GM23248 (cell line): Measurements from ENCODE around the gene TMEM89. TPM values are rescaled to one million over a fixed set of nuclear protein-coding genes. Genes with fewer than 3 reads are reported as not detected.

ENCODE experiments used
- DNase-seq: peaks from one replicate; pipeline ENCODE4 v3.0.0-alpha.2; 2015
- H2AFZ ChIP-seq: fragments of 200-600 bp; sonication (generic); 2 replicates; pipeline ENCODE4 v1.6.1; 2016; ENCODE audit warnings: antibody characterized with exemption
- H3F3A ChIP-seq: fragments of 200-600 bp; sonication (generic); 2 replicates; pipeline ENCODE4 v1.6.1; 2016; ENCODE audit warnings: mild to moderate bottlenecking, antibody characterized with exemption, mixed run types; ENCODE audit not compliant: insufficient read depth
- H3K27ac ChIP-seq: fragments of 200-600 bp; sonication (generic); 2 replicates; pipeline ENCODE4 v1.5.1; 2016; ENCODE audit warnings: mild to moderate bottlenecking
- H3K27me3 ChIP-seq: fragments of 200-600 bp; sonication (generic); replicated peaks from 2 replicates; pipeline ENCODE4 v1.6.1; 2016; ENCODE audit warnings: mild to moderate bottlenecking; ENCODE audit not compliant: insufficient read depth
- H3K36me3 ChIP-seq: fragments of 200-600 bp; sonication (generic); 2 replicates; pipeline ENCODE4 v1.6.1; 2016; ENCODE audit warnings: low read depth, mild to moderate bottlenecking
- H3K4me1 ChIP-seq: fragments of 200-600 bp; sonication (generic); 2 replicates; pipeline ENCODE4 v1.6.1; 2016; ENCODE audit warnings: mild to moderate bottlenecking; ENCODE audit not compliant: insufficient read depth
- H3K4me2 ChIP-seq: fragments of 200-600 bp; sonication (generic); one replicate; pipeline ENCODE4 v1.6.1; 2016; ENCODE audit warnings: mild to moderate bottlenecking; ENCODE audit not compliant: unreplicated experiment
- H3K4me3 ChIP-seq: fragments of 200-600 bp; sonication (generic); 2 replicates; pipeline ENCODE4 v1.5.1; 2016; ENCODE audit warnings: mild to moderate bottlenecking
- H3K79me2 ChIP-seq: fragments of 200-600 bp; sonication (generic); 2 replicates; pipeline ENCODE4 v1.6.1; 2016; ENCODE audit warnings: mild to moderate bottlenecking; ENCODE audit not compliant: insufficient read depth
- H3K9ac ChIP-seq: fragments of 200-600 bp; sonication (generic); 2 replicates; pipeline ENCODE4 v1.6.1; 2016; ENCODE audit warnings: mild to moderate bottlenecking
- H3K9me2 ChIP-seq: fragments of 200-600 bp; sonication (generic); 2 replicates; pipeline ENCODE4 v1.6.1; 2016; ENCODE audit warnings: mixed run types, mild to moderate bottlenecking, moderate library complexity; ENCODE audit not compliant: insufficient read depth
- H3K9me3 ChIP-seq: fragments of 200-600 bp; sonication (generic); one replicate; pipeline ENCODE4 v1.6.1; 2017; ENCODE audit warnings: low read depth
- H4K20me1 ChIP-seq: fragments of 200-600 bp; sonication (generic); 2 replicates; pipeline ENCODE4 v1.6.0; 2016; ENCODE audit not compliant: insufficient read depth
- EZH2 ChIP-seq: fragments of 200-600 bp; sonication (generic); IDR thresholded peaks from 2 replicates; pipeline ENCODE4 v1.6.1; 2018; ENCODE audit warnings: antibody characterized with exemption, mild to moderate bottlenecking; ENCODE audit not compliant: insufficient read depth, poor library complexity, severe bottlenecking
- EZH2phosphoT487 ChIP-seq: fragments of 200-600 bp; sonication (generic); IDR thresholded peaks from 2 replicates; pipeline ENCODE4 v1.6.1; 2018; ENCODE audit warnings: antibody characterized with exemption, moderate library complexity, mild to moderate bottlenecking, low read depth; ENCODE audit not compliant: insufficient read depth
- WGBS, 2 experiments: methylation state at CpG; one replicate each; pipeline ENCODE4 v1.1.6; 2015 to 2017; ENCODE audit warnings: low lambda C conversion rate in 2 of 2, low coverage in 1 of 2; ENCODE audit errors: missing lambda C conversion rate in 2 of 2; 5-methylcytosine and 5-hydroxymethylcytosine counted together
- in situ Hi-C: fragments of 300-500 bp; cut with MboI; formaldehyde crosslinking; loops from 2 replicates; pipeline ENCODE4 v1.15.0; 2020
- polyA plus RNA-seq: library from polyadenylated mRNA; unstranded; fragments of >200 nt; fragmentation: Nextera tagmentation; extraction: Ambion mirVana; gene quantifications from 2 replicates; pipeline ENCODE4 v1.2.1, GENCODE V29; 2016
- total RNA-seq: library from RNA; depleted of rRNA; stranded (reverse); fragments of >200 nt; shearing (Covaris generic); gene quantifications from 2 replicates; pipeline ENCODE4 v1.2.3, GENCODE V29; 2014

TMEM89 gene
- total and polyA plus RNA-seq, 2 experiments from 2014 or later, result not detected

DNA sequence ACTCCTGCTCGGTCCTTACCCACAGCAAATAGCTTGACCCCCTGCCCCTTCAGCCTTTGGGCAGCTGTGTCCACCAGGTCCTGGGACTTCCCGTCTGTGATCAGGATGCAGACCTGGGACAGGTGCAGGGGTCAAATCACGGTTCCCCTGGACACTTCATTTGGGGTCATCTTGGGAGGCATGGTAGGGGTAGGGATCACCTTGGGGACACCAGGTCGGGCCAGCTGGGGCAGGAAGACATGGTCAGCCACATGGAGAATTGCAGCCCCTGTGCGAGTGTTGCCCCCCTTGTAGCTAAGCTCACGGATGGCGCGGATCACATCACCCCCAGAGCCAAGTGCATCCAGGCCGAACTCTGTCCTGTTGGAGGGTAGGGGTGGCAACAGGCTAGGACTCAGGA is 28.2 kb downstream of the TMEM89 start:
- H3K9me2 ChIP-seq, result no peaks in the 10 kb centered on the region
- no peaks in the 10 kb centered on the region for H3K9me3 ChIP-seq
- no peaks in the 10 kb centered on the region for H3K27me3 ChIP-seq
- no peak overlapping the region for H3K4me2 ChIP-seq
- in situ Hi-C loops, result no loop called here
- 96 to 98% methylated on average over 9 of the region's 9 CpGs for WGBS, 2 experiments
- H2AFZ ChIP-seq, result no peak overlapping the region
- peaks cover 4% of the 10 kb centered on the region; the same call in 1 of the 2 replicates for H3K36me3 ChIP-seq
- peaks cover 13% of the 10 kb centered on the region for H3F3A ChIP-seq
- H3K4me1 ChIP-seq, result peaks cover 37% of the 10 kb centered on the region
- no peak overlapping the region for H3K9ac ChIP-seq
- no peak for DNase-seq
- H3K79me2 ChIP-seq, result peaks cover 7% of the 10 kb centered on the region; the same call in 1 of the 2 replicates
- no peaks in the 10 kb centered on the region for H4K20me1 ChIP-seq
- no peak for TF ChIP-seq EZH2
- TF ChIP-seq EZH2phosphoT487, result no peak
- no peak overlapping the region for H3K4me3 ChIP-seq
- no peak overlapping the region for H3K27ac ChIP-seq

DNA sequence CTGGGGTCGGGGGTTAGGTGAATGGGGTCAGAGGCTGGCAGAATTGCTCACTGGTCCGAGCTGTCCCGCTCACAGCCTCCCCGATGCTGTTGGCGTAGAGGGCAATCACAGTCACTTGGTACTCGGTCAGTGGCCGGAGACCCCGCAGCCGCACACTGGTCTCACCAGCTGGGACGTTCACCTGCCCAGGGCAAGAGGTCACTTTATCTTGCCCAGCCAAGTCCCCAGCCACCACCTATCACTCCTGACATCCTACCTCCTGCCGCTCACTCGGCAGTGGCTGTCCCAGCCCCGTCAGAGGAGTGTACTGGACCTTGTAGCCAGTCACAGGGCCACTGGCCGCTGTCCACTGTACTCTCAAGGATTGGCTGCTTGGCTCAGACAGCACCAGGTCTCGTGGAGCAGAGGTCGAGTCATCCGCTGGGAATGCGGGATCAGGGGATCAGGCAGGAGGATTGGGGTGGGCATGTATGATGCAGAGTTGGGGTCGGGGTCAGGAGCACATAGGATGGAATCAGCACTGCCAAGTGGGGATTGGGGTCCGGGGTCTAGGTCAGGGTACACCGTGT is 29.0 kb downstream of the TMEM89 start:
- Histone ChIP-seq H3K36me3 (peaks cover 2% of the 10 kb centered on the region; the same call in 1 of the 2 replicates), H3K79me2 (peaks cover 7% of the 10 kb centered on the region; the same call in 1 of the 2 replicates), H3K27ac (no peak overlapping the region), H3K4me1 (peaks cover 29% of the 10 kb centered on the region), H3F3A (peaks cover 7% of the 10 kb centered on the region), H3K9me2 (no peaks in the 10 kb centered on the region), H3K27me3 (no peaks in the 10 kb centered on the region), H3K9ac (no peak overlapping the region), H3K9me3 (no peaks in the 10 kb centered on the region), H3K4me3 (no peak overlapping the region), H2AFZ (no peak overlapping the region), H3K4me2 (no peak overlapping the region), H4K20me1 (no peaks in the 10 kb centered on the region)
- TF ChIP-seq EZH2phosphoT487 (no peak), EZH2 (no peak)
- in situ Hi-C loops, result no loop called here
- WGBS, 2 experiments, result 93 to 94% methylated on average over 17 to 19 of the region's 21 CpGs
- DNase-seq, result peak; percentile 40

DNA sequence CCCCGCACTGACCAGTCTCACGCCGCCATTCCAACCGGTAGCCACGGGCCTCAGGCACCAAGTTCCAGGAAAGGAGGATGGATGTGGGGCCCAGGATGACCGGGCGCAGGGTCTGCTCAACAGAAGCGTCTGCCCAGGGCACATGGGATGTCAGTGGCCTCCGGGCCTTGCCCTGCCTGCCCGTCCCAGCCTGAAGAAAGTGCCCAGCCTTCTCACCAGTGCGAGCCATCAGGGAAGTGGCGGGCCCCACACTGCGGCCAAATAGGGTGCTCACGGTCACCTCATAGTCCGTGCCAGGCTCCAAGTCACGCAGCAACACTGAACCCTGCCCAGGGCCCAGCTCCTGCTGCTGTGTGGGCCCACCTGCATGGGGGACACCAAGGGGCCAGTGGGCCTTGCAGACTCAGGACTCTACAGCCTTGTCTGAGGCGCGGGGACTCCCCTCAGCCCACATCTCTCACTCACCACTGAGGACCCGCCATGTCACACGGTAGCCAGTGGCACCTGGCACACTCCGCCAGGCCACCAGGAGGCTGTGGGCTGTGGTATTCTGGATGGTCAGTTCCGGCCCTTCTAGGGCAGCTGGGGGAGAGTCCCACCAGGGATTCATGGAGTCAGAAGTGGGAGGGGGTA is 29.6 kb downstream of the TMEM89 start:
- Histone ChIP-seq H3K9ac (no peak overlapping the region), H3F3A (peaks cover under 1% of the 10 kb centered on the region; the same call in 1 of the 2 replicates), H3K4me2 (no peak overlapping the region), H3K4me1 (peaks cover 24% of the 10 kb centered on the region), H2AFZ (no peak overlapping the region), H4K20me1 (no peaks in the 10 kb centered on the region), H3K27ac (no peak overlapping the region), H3K36me3 (no peaks in the 10 kb centered on the region), H3K4me3 (no peak overlapping the region), H3K27me3 (no peaks in the 10 kb centered on the region), H3K79me2 (peaks cover 7% of the 10 kb centered on the region; the same call in 1 of the 2 replicates), H3K9me3 (no peaks in the 10 kb centered on the region), H3K9me2 (no peaks in the 10 kb centered on the region)
- in situ Hi-C loops, result no loop called here
- no peak for TF ChIP-seq EZH2phosphoT487
- no peak for TF ChIP-seq EZH2
- 95 to 97% methylated on average over 22 of the region's 22 CpGs for WGBS, 2 experiments
- DNase-seq, result no peak

DNA sequence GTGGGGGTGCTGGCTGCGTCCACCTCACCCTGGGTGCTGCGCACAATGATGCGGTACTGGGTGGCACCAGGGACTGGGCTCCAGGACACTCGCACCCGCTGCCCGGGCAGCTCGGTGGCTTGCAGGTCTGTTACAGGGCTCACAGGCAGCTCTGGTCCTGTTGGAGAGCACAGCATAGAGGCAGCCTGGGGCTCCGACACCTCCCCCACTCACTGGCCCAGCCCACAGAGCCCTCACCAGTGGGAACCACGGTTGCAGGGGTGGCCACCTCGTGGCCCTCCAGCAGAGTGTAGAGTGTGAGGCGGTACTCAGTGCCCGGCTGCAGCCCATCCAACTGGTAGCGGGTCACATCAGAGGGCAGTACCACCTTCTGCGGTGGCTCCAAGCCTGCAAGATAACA is 30.1 kb downstream of the TMEM89 start:
- 94 to 99% methylated on average over 10 to 14 of the region's 14 CpGs for WGBS, 2 experiments
- Histone ChIP-seq H3K79me2 (peaks cover 7% of the 10 kb centered on the region; the same call in 1 of the 2 replicates), H3K4me2 (no peak overlapping the region), H3K27me3 (no peaks in the 10 kb centered on the region), H3K4me3 (no peak overlapping the region), H3K36me3 (no peaks in the 10 kb centered on the region), H3K4me1 (peaks cover 22% of the 10 kb centered on the region), H3F3A (no peaks in the 10 kb centered on the region), H4K20me1 (no peaks in the 10 kb centered on the region), H3K9me3 (no peaks in the 10 kb centered on the region), H3K27ac (no peak overlapping the region), H3K9me2 (no peaks in the 10 kb centered on the region), H2AFZ (no peak overlapping the region), H3K9ac (no peak overlapping the region)
- in situ Hi-C loops, result no loop called here
- TF ChIP-seq EZH2phosphoT487 (no peak), EZH2 (no peak)
- DNase-seq, result no peak
